Measurements from ENCODE around the gene TPD52L1.

Gene TPD52L1

DNA sequence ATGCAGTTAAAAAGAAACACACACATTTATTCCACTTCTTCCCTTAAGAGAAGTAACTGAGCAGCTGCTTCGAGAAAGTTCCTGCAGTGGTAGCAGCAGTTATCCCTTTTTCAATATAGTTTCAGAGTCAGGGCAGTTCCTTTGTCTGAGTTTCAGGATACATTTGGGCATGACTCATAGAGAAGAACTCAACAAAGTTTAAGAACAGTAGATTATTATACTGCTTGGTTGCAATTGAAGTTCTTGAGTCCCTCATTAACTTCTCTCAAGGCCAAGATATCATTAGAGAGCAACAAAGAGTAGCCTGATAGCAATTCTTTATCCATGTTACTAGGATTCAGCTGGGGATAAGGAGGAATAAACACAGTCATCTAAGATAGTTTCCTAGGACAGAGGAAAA is 54.4 kb downstream of the TPD52L1 start:
- no peak for TF ChIP-seq ESRRG (CRISPR knock-in tag; IDR thresholded peaks at IDR 0.05)
- no peak for ATAC-seq

DNA sequence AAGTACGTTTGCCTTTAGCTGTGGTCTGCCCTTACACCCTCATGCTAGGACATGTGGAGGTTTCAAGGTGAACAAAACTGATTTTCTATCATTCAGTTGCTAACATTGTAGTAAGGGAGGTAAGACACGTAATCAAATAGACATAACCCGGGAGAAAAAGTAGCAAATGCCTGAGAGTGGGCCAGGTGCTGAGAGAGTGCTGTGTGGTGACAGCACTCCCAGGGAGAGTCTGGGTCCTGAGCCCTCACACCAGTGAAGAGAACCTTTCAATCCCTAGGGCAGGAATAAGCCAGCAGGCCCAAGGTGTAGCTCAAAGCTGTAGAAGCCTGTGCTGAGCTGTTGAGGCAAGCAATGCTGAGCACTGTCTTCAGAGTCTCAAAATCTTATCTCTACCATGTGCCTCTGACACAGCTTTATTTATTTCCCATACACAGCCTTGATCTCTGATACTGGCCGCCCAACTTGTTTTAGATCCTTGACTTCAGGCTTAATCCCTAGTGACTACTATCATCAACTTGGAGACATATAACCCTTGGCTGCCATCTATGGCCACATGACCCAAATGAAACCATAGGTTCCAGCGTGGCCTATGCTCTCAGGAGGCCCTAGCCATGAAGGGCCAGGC is 55.2 kb downstream of the TPD52L1 start:
- TF ChIP-seq, protein P1, sequence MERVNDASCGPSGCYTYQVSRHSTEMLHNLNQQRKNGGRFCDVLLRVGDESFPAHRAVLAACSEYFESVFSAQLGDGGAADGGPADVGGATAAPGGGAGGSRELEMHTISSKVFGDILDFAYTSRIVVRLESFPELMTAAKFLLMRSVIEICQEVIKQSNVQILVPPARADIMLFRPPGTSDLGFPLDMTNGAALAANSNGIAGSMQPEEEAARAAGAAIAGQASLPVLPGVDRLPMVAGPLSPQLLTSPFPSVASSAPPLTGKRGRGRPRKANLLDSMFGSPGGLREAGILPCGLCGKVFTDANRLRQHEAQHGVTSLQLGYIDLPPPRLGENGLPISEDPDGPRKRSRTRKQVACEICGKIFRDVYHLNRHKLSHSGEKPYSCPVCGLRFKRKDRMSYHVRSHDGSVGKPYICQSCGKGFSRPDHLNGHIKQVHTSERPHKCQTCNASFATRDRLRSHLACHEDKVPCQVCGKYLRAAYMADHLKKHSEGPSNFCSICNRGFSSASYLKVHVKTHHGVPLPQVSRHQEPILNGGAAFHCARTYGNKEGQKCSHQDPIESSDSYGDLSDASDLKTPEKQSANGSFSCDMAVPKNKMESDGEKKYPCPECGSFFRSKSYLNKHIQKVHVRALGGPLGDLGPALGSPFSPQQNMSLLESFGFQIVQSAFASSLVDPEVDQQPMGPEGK (CRISPR knock-in tag; IDR thresholded peaks at IDR 0.05; ENCODE audit: borderline replicate concordance) = no peak
- TF ChIP-seq TCF4 (CRISPR knock-in tag; IDR thresholded peaks at IDR 0.05; ENCODE audit: borderline replicate concordance) = no peak
- no peak for TF ChIP-seq GLIS3 (CRISPR knock-in tag; IDR thresholded peaks at IDR 0.05)
- TF ChIP-seq, protein P2, sequence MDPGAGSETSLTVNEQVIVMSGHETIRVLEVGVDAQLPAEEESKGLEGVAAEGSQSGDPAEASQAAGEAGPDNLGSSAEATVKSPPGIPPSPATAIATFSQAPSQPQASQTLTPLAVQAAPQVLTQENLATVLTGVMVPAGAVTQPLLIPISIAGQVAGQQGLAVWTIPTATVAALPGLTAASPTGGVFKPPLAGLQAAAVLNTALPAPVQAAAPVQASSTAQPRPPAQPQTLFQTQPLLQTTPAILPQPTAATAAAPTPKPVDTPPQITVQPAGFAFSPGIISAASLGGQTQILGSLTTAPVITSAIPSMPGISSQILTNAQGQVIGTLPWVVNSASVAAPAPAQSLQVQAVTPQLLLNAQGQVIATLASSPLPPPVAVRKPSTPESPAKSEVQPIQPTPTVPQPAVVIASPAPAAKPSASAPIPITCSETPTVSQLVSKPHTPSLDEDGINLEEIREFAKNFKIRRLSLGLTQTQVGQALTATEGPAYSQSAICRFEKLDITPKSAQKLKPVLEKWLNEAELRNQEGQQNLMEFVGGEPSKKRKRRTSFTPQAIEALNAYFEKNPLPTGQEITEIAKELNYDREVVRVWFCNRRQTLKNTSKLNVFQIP (CRISPR knock-in tag; IDR thresholded peaks at IDR 0.05; ENCODE audit: borderline replicate concordance, low read depth) = no peak
- no peak for TF ChIP-seq ZC3H10 (CRISPR knock-in tag; IDR thresholded peaks at IDR 0.05)
- TF ChIP-seq PPARA (CRISPR knock-in tag; IDR thresholded peaks at IDR 0.05; ENCODE audit: borderline replicate concordance) = no peak
- TF ChIP-seq CSDC2 (CRISPR knock-in tag; IDR thresholded peaks at IDR 0.05) = no peak
- TF ChIP-seq ZFP3 (CRISPR knock-in tag; IDR thresholded peaks at IDR 0.05) = no peak
- no peak for ATAC-seq

DNA sequence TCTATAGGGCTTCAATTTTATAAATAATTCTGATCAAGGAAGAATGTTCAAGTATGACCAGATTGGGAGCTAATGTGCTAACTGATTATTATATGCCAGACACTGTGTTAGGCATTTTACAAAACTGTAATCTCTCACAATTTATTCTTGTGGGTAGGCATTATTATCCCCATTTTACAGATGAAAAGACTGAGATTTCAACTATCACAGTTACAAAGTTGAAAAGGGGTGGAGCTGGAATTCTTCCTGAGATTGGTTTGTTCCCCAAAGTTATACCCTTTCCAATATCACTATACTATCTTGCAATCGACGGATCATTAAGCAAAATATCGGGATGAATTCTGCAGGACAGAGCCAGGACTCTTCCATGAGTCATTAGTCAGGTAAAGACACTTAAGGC is 57.1 kb downstream of the TPD52L1 start:
- TF ChIP-seq TOX (CRISPR knock-in tag; IDR thresholded peaks at IDR 0.05; ENCODE audit: borderline replicate concordance) (no peak), ARNTL (CRISPR knock-in tag; IDR thresholded peaks at IDR 0.05; ENCODE audit: borderline replicate concordance, low read depth) (no peak), RARB (CRISPR knock-in tag; IDR thresholded peaks at IDR 0.05) (no peak), ZNF565 (CRISPR knock-in tag; conservative IDR thresholded peaks at IDR 0.05; ENCODE audit: low read depth) (no peak)
- TF ChIP-seq, protein P3, sequence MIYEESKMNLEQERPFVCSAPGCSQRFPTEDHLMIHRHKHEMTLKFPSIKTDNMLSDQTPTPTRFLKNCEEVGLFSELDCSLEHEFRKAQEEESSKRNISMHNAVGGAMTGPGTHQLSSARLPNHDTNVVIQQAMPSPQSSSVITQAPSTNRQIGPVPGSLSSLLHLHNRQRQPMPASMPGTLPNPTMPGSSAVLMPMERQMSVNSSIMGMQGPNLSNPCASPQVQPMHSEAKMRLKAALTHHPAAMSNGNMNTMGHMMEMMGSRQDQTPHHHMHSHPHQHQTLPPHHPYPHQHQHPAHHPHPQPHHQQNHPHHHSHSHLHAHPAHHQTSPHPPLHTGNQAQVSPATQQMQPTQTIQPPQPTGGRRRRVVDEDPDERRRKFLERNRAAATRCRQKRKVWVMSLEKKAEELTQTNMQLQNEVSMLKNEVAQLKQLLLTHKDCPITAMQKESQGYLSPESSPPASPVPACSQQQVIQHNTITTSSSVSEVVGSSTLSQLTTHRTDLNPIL (CRISPR knock-in tag; IDR thresholded peaks at IDR 0.05; ENCODE audit: low read depth) = no peak
- TF ChIP-seq, protein P2 (CRISPR knock-in tag; IDR thresholded peaks at IDR 0.05; ENCODE audit: borderline replicate concordance, low read depth) = no peak
- no peak for ATAC-seq

DNA sequence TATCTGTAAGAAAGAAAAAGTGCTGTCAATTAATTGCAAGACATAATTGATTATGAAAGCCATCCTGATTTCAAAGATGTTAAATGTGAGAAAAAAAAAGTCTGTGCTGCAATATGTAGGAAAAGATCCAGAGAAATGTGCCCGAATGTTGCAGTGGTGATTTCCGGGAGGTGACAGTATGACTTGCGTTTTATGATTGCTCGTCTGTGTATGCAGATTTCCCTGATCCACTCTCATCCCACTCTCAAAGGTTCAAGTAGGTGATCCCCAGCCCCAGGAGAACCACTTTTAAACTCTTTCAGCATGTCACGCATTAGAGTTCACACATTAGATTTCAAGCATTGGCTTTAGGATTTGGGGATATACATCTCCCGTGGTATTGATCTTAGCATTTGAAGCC is 57.8 kb downstream of the TPD52L1 start:
- no peak for ATAC-seq
- TF ChIP-seq SNAI2 (CRISPR knock-in tag; IDR thresholded peaks at IDR 0.05) (no peak), ZNF565 (CRISPR knock-in tag; conservative IDR thresholded peaks at IDR 0.05; ENCODE audit: low read depth) (no peak), ZNF8 (CRISPR knock-in tag; IDR thresholded peaks at IDR 0.05) (no peak), OSR1 (CRISPR knock-in tag; IDR thresholded peaks at IDR 0.05) (no peak), TOX (CRISPR knock-in tag; IDR thresholded peaks at IDR 0.05; ENCODE audit: borderline replicate concordance) (no peak), ISL1 (CRISPR knock-in tag; IDR thresholded peaks at IDR 0.05) (no peak), ZC3H10 (CRISPR knock-in tag; IDR thresholded peaks at IDR 0.05) (no peak), BACH2 (CRISPR knock-in tag; IDR thresholded peaks at IDR 0.05; ENCODE audit: borderline replicate concordance) (no peak), ZFP30 (CRISPR knock-in tag; IDR thresholded peaks at IDR 0.05) (no peak), ARNTL (CRISPR knock-in tag; IDR thresholded peaks at IDR 0.05; ENCODE audit: borderline replicate concordance, low read depth) (no peak), ZNF70 (CRISPR knock-in tag; IDR thresholded peaks at IDR 0.05) (no peak), ESRRG (CRISPR knock-in tag; IDR thresholded peaks at IDR 0.05) (no peak), GLIS3 (CRISPR knock-in tag; IDR thresholded peaks at IDR 0.05) (no peak), CSDC2 (CRISPR knock-in tag; IDR thresholded peaks at IDR 0.05) (no peak), RARB (CRISPR knock-in tag; IDR thresholded peaks at IDR 0.05) (no peak), PPARA (CRISPR knock-in tag; IDR thresholded peaks at IDR 0.05; ENCODE audit: borderline replicate concordance) (no peak)
- TF ChIP-seq, protein P4, sequence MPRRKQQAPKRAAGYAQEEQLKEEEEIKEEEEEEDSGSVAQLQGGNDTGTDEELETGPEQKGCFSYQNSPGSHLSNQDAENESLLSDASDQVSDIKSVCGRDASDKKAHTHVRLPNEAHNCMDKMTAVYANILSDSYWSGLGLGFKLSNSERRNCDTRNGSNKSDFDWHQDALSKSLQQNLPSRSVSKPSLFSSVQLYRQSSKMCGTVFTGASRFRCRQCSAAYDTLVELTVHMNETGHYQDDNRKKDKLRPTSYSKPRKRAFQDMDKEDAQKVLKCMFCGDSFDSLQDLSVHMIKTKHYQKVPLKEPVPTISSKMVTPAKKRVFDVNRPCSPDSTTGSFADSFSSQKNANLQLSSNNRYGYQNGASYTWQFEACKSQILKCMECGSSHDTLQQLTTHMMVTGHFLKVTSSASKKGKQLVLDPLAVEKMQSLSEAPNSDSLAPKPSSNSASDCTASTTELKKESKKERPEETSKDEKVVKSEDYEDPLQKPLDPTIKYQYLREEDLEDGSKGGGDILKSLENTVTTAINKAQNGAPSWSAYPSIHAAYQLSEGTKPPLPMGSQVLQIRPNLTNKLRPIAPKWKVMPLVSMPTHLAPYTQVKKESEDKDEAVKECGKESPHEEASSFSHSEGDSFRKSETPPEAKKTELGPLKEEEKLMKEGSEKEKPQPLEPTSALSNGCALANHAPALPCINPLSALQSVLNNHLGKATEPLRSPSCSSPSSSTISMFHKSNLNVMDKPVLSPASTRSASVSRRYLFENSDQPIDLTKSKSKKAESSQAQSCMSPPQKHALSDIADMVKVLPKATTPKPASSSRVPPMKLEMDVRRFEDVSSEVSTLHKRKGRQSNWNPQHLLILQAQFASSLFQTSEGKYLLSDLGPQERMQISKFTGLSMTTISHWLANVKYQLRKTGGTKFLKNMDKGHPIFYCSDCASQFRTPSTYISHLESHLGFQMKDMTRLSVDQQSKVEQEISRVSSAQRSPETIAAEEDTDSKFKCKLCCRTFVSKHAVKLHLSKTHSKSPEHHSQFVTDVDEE (CRISPR knock-in tag; IDR thresholded peaks at IDR 0.05) = no peak
- TF ChIP-seq, protein P2 (CRISPR knock-in tag; IDR thresholded peaks at IDR 0.05; ENCODE audit: borderline replicate concordance, low read depth) = no peak
- TF ChIP-seq, protein P1 (CRISPR knock-in tag; IDR thresholded peaks at IDR 0.05; ENCODE audit: borderline replicate concordance) = no peak

Measured in SK-N-SH treated with all-trans-retinoic acid at 6 μM for 48 hours (cell line).